Stimulated activated CD8-positive, alpha-beta memory T cell treated with anti-CD3 and anti-CD28 coated beads, Interleukin-15, amount 100 ng/mL, for 1 hour (primary cell): ENCODE data around the gene PDP2.
A peak's percentile ranks its signal among the peaks of the same experiment; 100 is the strongest.
"Not testable (repeated sequence)": the region's sequence is repeated elsewhere in the genome, so short reads cannot be mapped to it uniquely, and the experiment has no call there.

ENCODE experiments used
- DNase-seq: peaks from one replicate; pipeline ENCODE4 v3.0.0-alpha.2; 2020; ENCODE audit warnings: low read depth

Gene PDP2

DNA sequence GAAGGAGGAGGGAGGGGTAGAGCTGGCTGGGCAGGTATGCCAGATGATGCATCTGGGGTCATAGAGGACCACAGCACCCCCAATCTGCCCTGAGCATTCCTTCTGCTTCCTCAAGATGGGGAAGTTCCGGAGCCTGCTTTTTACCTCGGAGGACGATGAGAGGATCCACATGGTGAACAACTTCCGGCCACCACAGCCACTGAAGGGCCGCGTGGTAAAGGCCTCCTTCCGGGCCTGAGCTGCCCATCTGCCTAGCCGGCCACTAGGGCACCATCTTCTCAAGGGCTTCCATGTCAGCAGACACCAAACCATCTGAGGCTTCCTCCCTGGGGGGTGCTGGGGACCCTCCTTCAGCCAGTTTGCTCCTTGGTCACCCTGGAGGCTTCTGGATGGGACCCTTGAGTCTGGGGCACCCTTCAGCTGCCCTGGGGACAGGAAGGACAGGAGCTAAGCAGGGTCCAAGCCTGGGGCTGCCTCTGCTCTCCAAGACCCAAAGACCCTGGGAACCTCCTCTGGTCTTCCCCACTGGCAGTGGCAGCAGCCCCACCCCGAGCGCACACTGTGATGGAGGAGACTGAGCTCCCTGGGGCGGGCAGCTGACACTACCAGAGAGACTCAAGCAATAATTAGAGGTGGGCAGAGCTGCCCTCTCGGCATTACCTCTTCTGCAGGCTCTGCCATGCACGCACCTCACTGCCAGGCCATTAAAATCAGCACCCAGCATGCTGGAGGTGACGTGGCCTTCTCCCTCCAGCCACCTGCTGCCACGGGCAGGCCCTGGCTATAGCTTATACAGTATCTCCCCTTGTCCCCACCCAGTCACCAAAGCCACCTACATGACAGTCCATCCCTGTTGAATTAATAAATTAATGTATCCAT is 26.8 kb upstream of the PDP2 start:
- DNase-seq = no peak

GRCh38 chr16:66856184-66856730 is 24.1 kb upstream of the PDP2 start:
- DNase-seq = no peak

DNA sequence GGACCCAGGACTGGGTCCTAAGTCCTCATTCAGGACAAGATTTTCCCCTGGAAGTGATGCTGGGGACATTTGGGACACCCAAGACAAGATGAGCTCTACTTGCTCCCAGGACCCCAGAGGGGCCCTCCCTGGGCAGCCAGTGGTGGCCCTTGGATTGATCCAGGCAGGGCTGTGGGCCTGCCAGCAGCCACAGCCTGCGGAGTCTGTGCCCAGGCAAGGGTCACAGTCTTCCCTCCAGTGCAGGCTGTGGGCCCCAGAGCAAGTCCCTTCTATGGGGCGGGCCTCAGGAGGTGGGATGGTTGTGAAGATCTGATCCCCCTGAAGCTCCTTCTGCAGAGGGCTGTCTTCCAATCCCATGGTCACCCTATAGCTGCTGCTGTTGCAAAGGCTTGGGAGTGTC is 23.5 kb upstream of the PDP2 start:
- no peak for DNase-seq

- DNase-seq = no peak
These were observed 22.9 kb upstream of the PDP2 start for GRCh38 chr16:66857437-66857836.

DNA sequence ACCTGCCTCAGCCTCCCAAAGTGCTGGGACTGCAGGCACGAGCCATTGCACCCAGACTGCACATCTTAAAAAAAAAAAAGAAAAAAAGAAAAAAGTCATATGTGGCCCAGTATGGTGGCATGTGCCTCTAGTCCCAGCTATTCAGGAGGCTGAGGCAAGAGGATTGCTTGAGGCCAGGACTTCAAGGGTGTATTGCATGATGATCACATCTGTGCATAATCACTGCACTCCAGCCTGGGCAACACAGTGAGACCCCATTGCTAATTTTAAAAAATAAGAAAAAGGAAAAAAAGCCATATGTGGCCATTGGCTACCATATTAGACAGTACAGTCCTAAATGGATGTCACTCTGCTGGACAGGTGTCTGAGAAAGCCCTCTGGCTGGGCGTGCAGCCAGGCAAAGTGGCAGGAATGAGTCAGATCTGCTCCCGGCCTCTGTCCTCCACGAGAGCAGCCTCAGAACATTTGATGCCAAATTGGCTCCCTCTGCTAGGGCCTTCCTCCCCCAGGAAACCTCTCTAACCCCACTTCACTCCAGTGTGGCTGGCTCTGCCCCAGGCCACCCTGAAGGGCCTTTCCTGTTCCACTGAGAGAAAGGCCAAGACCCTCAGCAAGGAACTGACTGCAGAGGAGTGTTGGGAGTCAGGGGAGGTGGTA is 21.4 kb upstream of the PDP2 start:
- no peak for DNase-seq

- no peak for DNase-seq
These were observed 20.8 kb upstream of the PDP2 start for GRCh38 chr16:66859397-66860068.

DNA sequence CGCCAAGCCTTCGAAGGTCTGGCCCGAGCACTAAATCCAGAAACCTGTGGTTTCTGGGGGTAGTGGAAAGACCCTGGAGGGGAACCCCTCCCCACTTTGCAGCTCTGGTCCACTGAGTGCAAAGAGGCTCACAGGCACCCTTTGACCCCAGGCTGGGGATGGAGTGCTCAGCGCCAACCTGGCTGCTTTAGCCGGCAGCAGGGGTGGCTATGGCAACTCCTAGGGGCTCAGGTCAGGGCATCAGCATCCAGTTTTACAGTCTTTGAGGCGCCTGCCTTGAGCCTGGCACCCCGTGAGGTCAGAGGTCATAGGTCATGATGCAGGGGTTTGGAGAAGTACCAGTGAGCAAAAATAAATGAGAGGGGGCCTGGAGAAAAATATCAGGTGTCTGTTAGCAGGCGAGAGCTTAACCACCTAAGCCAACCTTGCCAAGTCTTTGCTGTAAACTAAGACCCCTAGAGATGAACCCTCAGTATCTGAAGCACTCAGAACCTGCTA is 18.2 kb upstream of the PDP2 start:
- DNase-seq = no peak

DNA sequence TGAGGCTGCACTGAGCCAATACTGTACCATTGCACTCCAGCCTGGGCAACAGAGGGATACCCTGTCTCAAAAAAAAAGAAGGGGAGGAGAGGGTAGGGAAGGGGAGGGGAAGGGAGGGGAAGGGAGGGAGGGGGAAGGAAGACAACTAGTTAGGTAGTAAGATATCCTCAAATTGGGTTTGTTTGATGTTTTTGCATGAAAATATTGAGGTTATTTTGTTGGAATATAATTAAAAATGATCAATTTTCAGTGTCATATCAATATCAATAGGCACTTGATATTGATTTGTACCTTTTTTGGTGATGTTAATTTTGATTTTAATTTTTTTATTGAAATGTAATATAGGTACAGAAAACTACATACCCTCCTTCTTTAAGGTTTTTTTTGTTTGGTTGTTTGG is 16.6 kb upstream of the PDP2 start:
- no peak for DNase-seq

- no peak for DNase-seq
These were observed 10.9 kb upstream of the PDP2 start for GRCh38 chr16:66869424-66869823.

GRCh38 chr16:66871363-66871762 is 9.0 kb upstream of the PDP2 start:
- DNase-seq = not testable (repeated sequence)

DNA sequence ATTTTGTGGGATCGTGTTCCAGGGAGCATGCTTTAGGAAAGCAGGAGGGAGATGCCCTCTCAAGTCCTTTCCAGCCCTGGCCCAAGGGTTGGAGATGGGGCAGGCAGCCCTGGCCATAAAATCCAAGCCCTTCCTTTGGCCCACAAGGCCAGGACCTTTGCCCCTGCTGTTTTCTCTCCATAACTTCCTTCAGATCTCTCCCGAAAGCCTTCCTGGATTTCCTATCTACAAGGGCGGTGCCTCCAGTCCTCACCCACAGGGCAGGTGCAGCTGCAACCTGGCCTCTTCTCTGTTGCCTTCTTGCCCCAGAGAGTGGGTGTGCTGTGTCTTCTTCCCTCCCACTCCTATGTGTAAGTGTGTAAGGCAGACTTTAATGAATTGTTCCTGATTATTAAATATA is 8.5 kb upstream of the PDP2 start:
- no peak for DNase-seq

DNA sequence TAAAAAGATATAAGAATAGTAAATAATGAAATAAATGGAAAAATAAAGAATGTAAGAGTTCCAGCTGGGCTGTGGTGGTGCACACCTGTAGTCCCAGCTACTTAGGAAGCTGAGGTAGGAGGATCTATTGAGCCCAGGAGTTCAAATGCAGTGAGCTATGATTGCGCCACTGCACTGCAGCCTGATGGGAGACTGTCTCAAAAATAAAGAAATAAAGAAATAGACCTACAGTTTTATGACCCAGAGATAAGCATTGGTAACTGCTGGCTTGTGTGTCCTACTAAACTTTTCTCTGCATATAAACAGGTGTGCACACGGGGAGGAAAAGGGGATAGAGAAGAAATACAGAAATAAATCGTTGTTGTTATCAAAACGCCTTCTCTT is 7.8 kb upstream of the PDP2 start:
- no peak for DNase-seq

DNA sequence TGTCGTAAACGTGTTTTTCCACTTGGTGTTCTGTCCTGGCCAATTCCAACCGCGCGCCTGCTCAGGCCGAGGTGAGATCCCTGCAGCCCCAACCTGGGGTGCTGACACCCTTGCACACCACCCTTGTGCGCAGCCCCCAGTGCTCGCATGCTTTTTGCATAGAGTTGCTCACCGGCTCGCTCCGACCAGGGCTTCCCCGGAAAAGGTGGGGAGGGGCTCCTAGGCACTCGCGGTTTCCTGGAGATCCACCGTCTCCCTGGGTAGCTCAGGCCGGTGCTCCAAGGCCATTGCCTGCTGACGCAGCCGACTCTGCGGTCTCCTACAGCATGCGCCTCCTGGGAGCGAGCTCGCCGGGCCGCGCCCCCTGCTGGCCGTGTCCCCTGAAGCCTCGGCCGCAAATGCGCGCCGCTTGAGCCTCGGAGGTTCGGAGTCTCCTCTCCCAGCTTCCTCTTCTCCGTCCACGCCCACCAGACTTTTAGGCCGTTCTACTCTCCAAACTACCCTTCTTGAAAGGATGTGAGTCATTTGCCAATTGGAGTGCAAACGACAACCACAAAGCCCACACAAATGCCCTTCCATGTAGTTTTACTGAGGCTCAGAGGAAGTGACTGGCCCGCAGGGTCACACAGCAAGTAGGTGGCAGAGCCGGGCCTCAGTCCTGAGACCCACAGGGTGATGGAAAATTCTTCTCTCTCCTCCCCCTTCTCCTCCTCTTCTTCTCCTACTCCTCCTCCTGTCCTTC is 7.2 kb upstream of the PDP2 start:
- DNase-seq = peak; percentile 77

DNA sequence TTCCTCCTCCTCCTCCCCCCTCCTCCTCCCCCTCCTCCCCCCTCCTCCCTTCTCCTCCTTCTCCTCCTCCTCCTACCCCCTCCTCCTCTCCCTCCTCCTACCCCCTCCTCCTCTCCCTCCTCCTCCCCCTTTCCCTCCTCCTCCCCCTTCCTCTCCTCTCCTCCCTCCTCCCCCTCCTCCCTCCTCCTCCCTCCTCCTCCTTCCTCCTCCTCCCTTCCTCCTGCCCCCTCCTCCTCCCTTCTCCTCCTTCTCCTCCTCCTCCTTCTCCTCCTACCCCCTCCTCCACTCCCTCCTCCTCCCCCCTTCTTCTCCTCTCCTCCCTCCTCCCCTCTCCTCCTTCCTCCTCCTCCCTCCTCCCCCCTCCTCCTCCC is 6.6 kb upstream of the PDP2 start:
- no peak for DNase-seq

DNA sequence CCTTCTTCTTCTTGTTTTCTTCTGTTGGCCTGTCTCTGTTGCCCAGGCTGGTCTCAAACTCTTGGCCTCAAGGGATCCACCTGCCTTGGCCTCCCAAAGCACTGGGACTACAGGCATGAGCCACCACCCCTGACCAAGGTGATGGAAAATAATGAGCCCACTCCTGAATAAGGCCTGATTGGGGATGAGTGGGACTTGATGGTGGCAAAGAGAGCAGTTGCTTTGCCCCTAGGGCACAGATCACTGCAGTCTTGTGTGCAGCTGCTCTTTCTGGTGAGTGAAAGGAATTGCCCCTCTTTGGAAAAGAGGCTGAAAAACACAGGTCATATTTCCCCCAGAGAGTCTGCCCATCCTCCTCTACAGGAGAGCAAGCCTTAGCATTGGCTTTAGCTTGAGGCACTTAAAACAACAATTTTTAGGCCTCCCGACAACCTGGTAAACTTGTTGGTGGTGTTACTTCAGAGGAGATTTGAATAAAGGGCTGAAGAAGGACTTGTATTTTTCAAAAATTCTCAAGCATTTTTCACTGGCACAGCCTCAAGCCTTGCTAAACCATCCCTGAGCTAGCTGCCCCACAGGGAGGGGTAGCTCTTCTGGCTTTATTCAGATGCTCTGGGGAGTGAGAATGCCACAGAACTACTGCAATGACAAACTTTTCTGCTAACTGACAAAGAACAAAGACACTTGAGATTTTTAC is 6.1 kb upstream of the PDP2 start:
- no peak for DNase-seq

DNA sequence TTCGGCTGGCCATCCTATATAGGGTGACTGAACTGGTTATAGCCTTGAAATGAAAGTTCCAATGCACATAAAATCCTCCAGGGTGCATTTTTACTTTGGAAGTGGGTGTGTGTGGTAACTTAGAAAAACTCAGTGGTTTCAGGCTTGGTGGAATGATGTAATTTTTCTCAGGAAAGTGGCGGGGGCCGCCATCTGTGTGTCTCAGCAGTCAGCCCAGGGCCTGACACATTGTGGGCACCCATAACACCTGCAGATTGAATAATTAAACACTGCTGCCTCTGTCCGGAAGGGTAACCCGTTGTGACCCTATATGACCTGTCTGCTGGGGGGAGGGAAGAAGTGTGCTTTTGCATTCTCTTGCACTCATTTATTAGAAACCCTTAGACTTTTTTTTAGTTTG is 2.2 kb upstream of the PDP2 start:
- DNase-seq = no peak

DNA sequence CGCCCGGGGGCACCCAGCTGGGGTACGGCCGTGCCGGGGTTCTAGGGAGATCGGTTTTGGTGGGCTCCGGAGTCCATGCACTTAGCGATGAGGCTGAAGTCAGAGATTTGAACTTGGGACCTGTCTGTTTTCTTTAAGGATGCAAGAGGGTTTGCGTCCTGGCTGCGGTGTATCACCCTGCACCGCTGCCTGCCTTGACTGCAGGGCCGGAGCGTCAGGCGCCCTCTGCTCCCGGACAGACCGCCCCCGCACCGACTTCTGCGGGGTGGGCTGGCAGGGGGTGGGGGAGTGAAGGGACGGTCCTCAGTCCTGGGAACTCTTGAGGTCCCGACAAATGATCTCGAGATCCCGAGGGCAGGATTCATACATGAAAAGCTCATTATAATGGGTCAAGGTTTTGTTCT is 701 bp downstream of the PDP2 start:
- no peak for DNase-seq

DNA sequence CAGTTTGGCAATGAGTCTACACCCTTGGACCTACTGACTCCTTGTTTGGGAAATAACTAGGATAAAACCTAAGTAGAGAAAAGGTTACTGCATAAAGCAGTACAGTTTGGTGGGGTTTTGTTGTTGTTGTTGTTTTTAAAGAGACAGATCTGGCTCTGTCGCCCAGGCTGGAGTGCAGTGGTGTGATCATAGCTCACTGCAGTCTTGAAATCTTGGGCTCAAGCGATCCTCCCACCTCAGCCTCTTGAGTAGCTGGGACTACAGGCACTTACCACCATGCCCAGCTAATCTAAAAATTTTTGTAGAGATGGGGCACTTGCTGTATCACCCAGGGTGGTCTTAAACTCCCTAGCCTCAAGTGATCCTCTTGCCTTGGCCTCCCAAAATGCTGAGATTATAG is 1.2 kb downstream of the PDP2 start:
- DNase-seq = no peak

DNA sequence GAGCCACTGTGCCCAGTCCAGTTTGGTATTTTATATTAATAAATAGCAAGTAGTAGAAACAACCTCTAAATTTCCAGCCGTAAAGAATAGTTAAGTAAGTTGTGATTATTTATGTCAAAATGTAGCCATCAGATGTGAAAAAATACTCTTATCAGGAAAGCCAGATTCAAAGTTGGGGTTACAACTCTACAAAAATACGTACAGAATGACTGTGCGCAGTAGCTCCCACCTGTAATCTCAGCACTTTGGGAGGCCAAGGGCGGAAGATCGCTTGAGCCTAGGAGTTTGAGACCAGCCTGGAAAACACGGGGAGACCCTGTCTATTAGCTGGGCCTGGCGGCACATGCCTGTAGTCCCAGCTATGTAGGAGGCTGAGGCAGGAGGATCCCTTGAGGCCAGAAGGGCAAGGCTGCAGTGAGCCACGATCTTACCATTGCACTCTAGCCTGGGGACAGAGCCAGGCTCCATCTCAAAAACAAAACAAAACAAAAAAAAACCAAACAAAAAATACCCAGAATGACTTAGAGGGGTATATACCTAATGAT is 1.7 kb downstream of the PDP2 start:
- DNase-seq = no peak

- no peak for DNase-seq
These were observed 2.4 kb downstream of the PDP2 start for GRCh38 chr16:66882702-66883101.

- DNase-seq = no peak
These were observed 5.2 kb downstream of the PDP2 start for GRCh38 chr16:66885491-66885890.
